K562 (cell line): ENCODE results near the gene CDC42EP1. TPM values are rescaled to one million over a fixed set of nuclear protein-coding genes. Genes with fewer than 3 reads are reported as not detected.
A peak's percentile ranks its signal among the peaks of the same experiment; 100 is the strongest.

ENCODE experiments used
- CHCHD3 ChIP-seq: fragments of 250-450 bp; sonication (Bioruptor Pico); IDR thresholded peaks from 2 replicates; pipeline ENCODE4 v2.1.2; 2022; ENCODE audit warnings: mild to moderate bottlenecking
- CREM ChIP-seq: IDR thresholded peaks from 2 replicates; pipeline ENCODE4 v1.6.1; 2014; ENCODE audit warnings: antibody characterized with exemption, low read depth
- DACH1 ChIP-seq: fragments of 450-650 bp; IDR thresholded peaks from 2 replicates; pipeline ENCODE4 v1.6.1; 2018; ENCODE audit not compliant: partially characterized antibody
- HDAC3 ChIP-seq: fragments of 450-650 bp; IDR thresholded peaks from 2 replicates; pipeline ENCODE4 v1.6.1; 2018; ENCODE audit warnings: borderline replicate concordance, mild to moderate bottlenecking, moderate library complexity; ENCODE audit not compliant: partially characterized antibody
- HMG20B ChIP-seq: fragments of 250-450 bp; sonication (Bioruptor Pico); IDR thresholded peaks from 2 replicates; pipeline ENCODE4 v1.5.0; 2021; ENCODE audit warnings: mild to moderate bottlenecking
- KAT8 ChIP-seq: fragments of 450-650 bp; IDR thresholded peaks from 2 replicates; pipeline ENCODE4 v1.6.1; 2016; ENCODE audit warnings: low read depth, mild to moderate bottlenecking
- KLF16 ChIP-seq: IDR thresholded peaks from 2 replicates; pipeline ENCODE4 v1.6.1; 2016; ENCODE audit warnings: antibody characterized with exemption
- MEF2D ChIP-seq: conservative IDR thresholded peaks from 2 replicates; pipeline ENCODE4 v1.6.1; 2016; ENCODE audit warnings: low read depth, missing genetic modification characterization, missing compliant biosample characterization
- NCOA1 ChIP-seq: fragments of 450-650 bp; IDR thresholded peaks from 2 replicates; pipeline ENCODE4 v1.6.1; 2016; ENCODE audit warnings: low read depth
- NR2C2 ChIP-seq, 2 experiments: fragments of 200-800 bp in 1 of 2; sonication (Bioruptor generic) in 1 of 2; sonication (generic) in 1 of 2; formaldehyde crosslinking in 1 of 2; IDR thresholded peaks; 2 replicates each; pipeline versions ENCODE4 v1.6.1 to v1.8.0; 2016 to 2022; ENCODE audit warnings: mild to moderate bottlenecking in 1 of 2, missing compliant biosample characterization in 1 of 2, missing genetic modification characterization in 1 of 2, missing genetic modification reagents in 1 of 2
- NUFIP1 ChIP-seq: fragments of 450-650 bp; IDR thresholded peaks from 2 replicates; pipeline ENCODE4 v1.6.1; 2018; ENCODE audit not compliant: partially characterized antibody
- PML ChIP-seq: IDR thresholded peaks from 2 replicates; pipeline ENCODE4 v1.6.1; 2012; ENCODE audit warnings: low read length, inconsistent platforms
- RBM22 ChIP-seq: fragments of 200-400 bp; formaldehyde crosslinking; IDR thresholded peaks from 2 replicates; pipeline ENCODE4 v1.6.1; 2018; ENCODE audit warnings: low read length, low read depth; ENCODE audit not compliant: poor library complexity, severe bottlenecking
- RUNX1 ChIP-seq: sonication (generic); IDR thresholded peaks from 2 replicates; pipeline ENCODE4 v1.6.1; 2016; ENCODE audit warnings: antibody characterized with exemption, low read depth
- SMAD1 ChIP-seq: fragments of 150-350 bp; IDR thresholded peaks from 2 replicates; pipeline ENCODE4 v1.6.1; 2014; ENCODE audit warnings: low read length, low read depth; ENCODE audit not compliant: partially characterized antibody
- SMARCE1 ChIP-seq: fragments of 450-650 bp; IDR thresholded peaks from 2 replicates; pipeline ENCODE4 v1.7.1; 2016; ENCODE audit warnings: mild to moderate bottlenecking
- TAF1 ChIP-seq: IDR thresholded peaks from 2 replicates; pipeline ENCODE4 v1.6.1; 2011; ENCODE audit warnings: mild to moderate bottlenecking, low read length, moderate library complexity; ENCODE audit not compliant: insufficient read depth, control insufficient read depth, severe bottlenecking; ENCODE audit errors: extremely low read depth
- TBL1XR1 ChIP-seq, 2 experiments: IDR thresholded peaks; 2 replicates each; pipeline ENCODE4 v1.6.1; 2012; ENCODE audit warnings: improper control_type of control experiment in 2 of 2, low read length in 2 of 2, mild to moderate bottlenecking in 1 of 2
- TEAD1 ChIP-seq, 2 experiments: fragments of 450-650 bp in 1 of 2; sonication (generic) in 1 of 2; formaldehyde crosslinking; IDR thresholded peaks; 2 replicates each; pipeline versions ENCODE4 v1.4.0 to v1.8.0; 2020 to 2022; ENCODE audit warnings: mild to moderate bottlenecking in 2 of 2, missing genetic modification reagents in 1 of 2
- TSHZ1 ChIP-seq: fragments of 250-450 bp; sonication (Bioruptor Pico); IDR thresholded peaks from 2 replicates; pipeline ENCODE4 v1.4.0; 2020; ENCODE audit warnings: mild to moderate bottlenecking, moderate library complexity
- ZEB2 ChIP-seq: fragments of 450-650 bp; IDR thresholded peaks from 2 replicates; pipeline ENCODE4 v1.6.1; 2016
- ZNF12 ChIP-seq: sonication (generic); formaldehyde crosslinking; IDR thresholded peaks from 2 replicates; pipeline ENCODE4 v1.4.0; 2020; ENCODE audit warnings: mild to moderate bottlenecking, missing genetic modification reagents
- ZNF384 ChIP-seq: IDR thresholded peaks from 2 replicates; pipeline ENCODE4 v1.6.1; 2012; ENCODE audit warnings: low read depth, low read length, improper control_type of control experiment
- ZNF395 ChIP-seq: fragments of 200-800 bp; sonication (Bioruptor generic); IDR thresholded peaks from 2 replicates; pipeline ENCODE4 v1.6.1; 2017; ENCODE audit warnings: missing genetic modification characterization, missing compliant biosample characterization
- ZNF584 ChIP-seq: fragments of 200-800 bp; sonication (Bioruptor generic); IDR thresholded peaks from 2 replicates; pipeline ENCODE4 v1.6.1; 2016; ENCODE audit warnings: low read depth, mild to moderate bottlenecking, missing genetic modification characterization, missing compliant biosample characterization
- ZNF76 ChIP-seq: fragments of 250-450 bp; sonication (Bioruptor Pico); IDR thresholded peaks from 2 replicates; pipeline ENCODE4 v1.4.0; 2020; ENCODE audit warnings: mild to moderate bottlenecking, moderate library complexity, borderline replicate concordance
- polyA plus RNA-seq, 8 experiments: library from polyadenylated mRNA; depleted of rRNA in 4 of 8; stranded (reverse) in 5 of 8; unstranded in 3 of 8; fragments of >200 nt; fragmentation: Nextera tagmentation in 2 of 8; fragmentation: Illumina TruSeq in 1 of 8; extraction: Ambion mirVana in 2 of 8; extraction: Trizol in 1 of 8; gene quantifications; 2 replicates each; pipeline versions ENCODE4 v1.2.1 to v1.2.3, GENCODE V29; 2011 to 2014; ENCODE audit warnings: inconsistent platforms in 1 of 8, missing spikeins in 1 of 8
- total RNA-seq, 7 experiments: library from RNA; depleted of rRNA in 6 of 7; stranded (reverse); fragments of >200 nt in 6 of 7; fragmentation: Illumina TruSeq in 2 of 7; extraction: Trizol in 2 of 7; gene quantifications; 2 replicates each; pipeline versions ENCODE4 v1.2.1 to v1.2.3, GENCODE V29; 2011 to 2021; ENCODE audit warnings: low replicate concordance in 1 of 7

CDC42EP1 gene
- total and polyA plus RNA-seq, 9 of the 15 experiments (the other 6 are each of a cell fraction or from before 2014, with no cell fraction given) = 0.67 to 70.2 (median 7.3) TPM

GRCh38 chr22:37552524-37553163, 7.6 kb upstream of the CDC42EP1 start (continued):
- TF ChIP-seq TAF1 (peak; percentile 43), SMARCE1 (peak; percentile 98), NCOA1 (peak; percentile 86), ZEB2 (peak; percentile 96), TBL1XR1 (IDR thresholded peaks at IDR 0.05; ENCODE audit: low read length in 2 of 2) (peak; percentile 87 to 90; a peak in 3 of 4 replicates), RBM22 (no peak), HMG20B (CRISPR knock-in tag) (no peak), PML (peak; percentile 97), KLF16 (peak; percentile 96), CHCHD3 (CRISPR knock-in tag) (no peak), MEF2D (tag) (peak; percentile 66; the same call in 1 of the 2 replicates), TEAD1 (CRISPR knock-in tag; IDR thresholded peaks at IDR 0.05) (peak in 1 of 2 experiments; percentile 68; a peak in 1 of 4 replicates), TSHZ1 (CRISPR knock-in tag) (no peak), ZNF384 (0 out of 2 replicates have a peak, but pooled peaks have one; percentile 14), KAT8 (no peak), CREM (peak; percentile 63), ZNF395 (peak; percentile 88; the same call in 1 of the 2 replicates), NR2C2 (CRISPR knock-in tag; IDR thresholded peaks at IDR 0.05) (no peak), NR2C2 (tag; IDR thresholded peaks at IDR 0.05) (0 out of 2 replicates have a peak, but pooled peaks have one; percentile 22), SMAD1 (peak; percentile 81), RUNX1 (peak; percentile 88), ZNF584 (CRISPR knock-in tag) (0 out of 2 replicates have a peak, but pooled peaks have one; percentile 73), ZNF12 (CRISPR knock-in tag) (peak; percentile 87; the same call in 1 of the 2 replicates), ZNF76 (no peak), DACH1 (peak; percentile 75), NUFIP1 (no peak), HDAC3 (peak; percentile 83)
